ENCODE results near the gene IGFBP7.
"Not testable (repeated sequence)": the region's sequence is repeated elsewhere in the genome, so short reads cannot be mapped to it uniquely, and the experiment has no call there.

The IGFBP7 gene

GRCh38 chr4:57071326-57071725 is 38.9 kb downstream of the IGFBP7 start:
- DNase-seq (ENCODE audit: low read depth in 3 of 3) = no peak

GRCh38 chr4:57070461-57070860 is 39.7 kb downstream of the IGFBP7 start:
- no peak for DNase-seq (ENCODE audit: low read depth in 3 of 3)

- no peak for DNase-seq (ENCODE audit: low read depth in 3 of 3)
Measured at GRCh38 chr4:57068237-57068981, 41.8 kb downstream of the IGFBP7 start.

GRCh38 chr4:57065730-57066482 is 44.3 kb downstream of the IGFBP7 start:
- no peak for DNase-seq (ENCODE audit: low read depth in 3 of 3)

- DNase-seq (ENCODE audit: low read depth in 3 of 3) = no peak
Measured at GRCh38 chr4:57064811-57065711, 45.1 kb downstream of the IGFBP7 start.

GRCh38 chr4:57064120-57064519 is 46.1 kb downstream of the IGFBP7 start:
- DNase-seq (ENCODE audit: low read depth in 3 of 3) = no peak

GRCh38 chr4:57063518-57063917 is 46.7 kb downstream of the IGFBP7 start:
- no peak for DNase-seq (ENCODE audit: low read depth in 3 of 3)

- no peak for DNase-seq (ENCODE audit: low read depth in 3 of 3)
Measured at GRCh38 chr4:57061395-57061794, 48.8 kb downstream of the IGFBP7 start.

- not testable (repeated sequence) for DNase-seq (ENCODE audit: low read depth in 3 of 3)
Measured at GRCh38 chr4:57060717-57061067, 49.5 kb downstream of the IGFBP7 start.

GRCh38 chr4:57059890-57060716 is 50.1 kb downstream of the IGFBP7 start:
- no peak for DNase-seq (ENCODE audit: low read depth in 3 of 3)

- no peak for DNase-seq (ENCODE audit: low read depth in 3 of 3)
Measured at GRCh38 chr4:57055886-57056285, 54.3 kb downstream of the IGFBP7 start.

- no peak for DNase-seq (ENCODE audit: low read depth in 3 of 3)
Measured at GRCh38 chr4:57053508-57053907, 56.7 kb downstream of the IGFBP7 start.

GRCh38 chr4:57051524-57051923 is 58.7 kb downstream of the IGFBP7 start:
- DNase-seq (ENCODE audit: low read depth in 3 of 3) = no peak

- DNase-seq (ENCODE audit: low read depth in 3 of 3) = no peak
Measured at GRCh38 chr4:57051095-57051494, 59.1 kb downstream of the IGFBP7 start.

- no peak for DNase-seq (ENCODE audit: low read depth in 3 of 3)
Measured at GRCh38 chr4:57048590-57049304, 61.4 kb downstream of the IGFBP7 start.

- DNase-seq (ENCODE audit: low read depth in 3 of 3) = not testable (repeated sequence)
Measured at GRCh38 chr4:57047046-57047445, 63.1 kb downstream of the IGFBP7 start.

- DNase-seq (ENCODE audit: low read depth in 3 of 3) = no peak
Measured at GRCh38 chr4:57044996-57045395, 65.2 kb downstream of the IGFBP7 start.

- DNase-seq (ENCODE audit: low read depth in 3 of 3) = no peak
Measured at GRCh38 chr4:57044279-57044678, 65.9 kb downstream of the IGFBP7 start.

GRCh38 chr4:57043347-57044251 is 66.6 kb downstream of the IGFBP7 start:
- no peak for DNase-seq (ENCODE audit: low read depth in 3 of 3)

GRCh38 chr4:57042711-57043169 is 67.4 kb downstream of the IGFBP7 start:
- no peak for DNase-seq (ENCODE audit: low read depth in 3 of 3)

Measured in stimulated activated CD4-positive, alpha-beta T cell treated with anti-CD3 and anti-CD28 coated beads, TNF-alpha, amount 100 ng/mL, for 24 hours (primary cell).